A673 (cell line): ENCODE measurements around the gene C2orf80.

ENCODE experiments used
- EZH2 ChIP-seq: fragments of 200-600 bp; sonication (generic); IDR thresholded peaks from 2 replicates; pipeline ENCODE4 v1.6.1; 2017; ENCODE audit warnings: borderline replicate concordance, low read depth, mild to moderate bottlenecking, mixed read lengths, antibody characterized with exemption, low read length; ENCODE audit not compliant: poor library complexity, severe bottlenecking
- TF ChIP-seq, protein P1 (sequence below): fragments of 300-800, 200-600 bp; sonication (generic); conservative IDR thresholded peaks from 2 replicates; pipeline ENCODE4 v1.5.1; 2017; ENCODE audit warnings: low read depth, mild to moderate bottlenecking, antibody characterized with exemption, low read length, moderate library complexity, mixed read lengths

DNA sequence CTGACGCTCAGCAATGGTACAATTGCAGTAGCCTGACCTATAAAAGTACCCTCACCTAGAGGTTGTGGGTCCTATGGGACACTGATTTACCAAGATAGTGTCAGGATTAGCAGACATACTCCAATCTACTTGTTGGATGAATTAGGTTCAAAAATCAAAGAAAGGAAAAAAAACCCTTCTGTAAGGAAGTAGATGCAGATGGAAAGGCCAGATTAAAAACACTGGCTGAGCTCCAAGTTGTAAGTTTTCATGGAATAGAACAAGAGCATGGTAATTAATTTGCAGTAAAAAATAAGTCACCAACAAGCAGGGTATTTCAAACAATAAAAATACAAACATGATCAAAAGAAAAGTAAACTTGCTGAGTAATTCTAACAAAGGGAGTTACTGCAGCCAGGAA is 38.6 kb upstream of the C2orf80 start:
- TF ChIP-seq EZH2, result no peak
- TF ChIP-seq, protein P1, sequence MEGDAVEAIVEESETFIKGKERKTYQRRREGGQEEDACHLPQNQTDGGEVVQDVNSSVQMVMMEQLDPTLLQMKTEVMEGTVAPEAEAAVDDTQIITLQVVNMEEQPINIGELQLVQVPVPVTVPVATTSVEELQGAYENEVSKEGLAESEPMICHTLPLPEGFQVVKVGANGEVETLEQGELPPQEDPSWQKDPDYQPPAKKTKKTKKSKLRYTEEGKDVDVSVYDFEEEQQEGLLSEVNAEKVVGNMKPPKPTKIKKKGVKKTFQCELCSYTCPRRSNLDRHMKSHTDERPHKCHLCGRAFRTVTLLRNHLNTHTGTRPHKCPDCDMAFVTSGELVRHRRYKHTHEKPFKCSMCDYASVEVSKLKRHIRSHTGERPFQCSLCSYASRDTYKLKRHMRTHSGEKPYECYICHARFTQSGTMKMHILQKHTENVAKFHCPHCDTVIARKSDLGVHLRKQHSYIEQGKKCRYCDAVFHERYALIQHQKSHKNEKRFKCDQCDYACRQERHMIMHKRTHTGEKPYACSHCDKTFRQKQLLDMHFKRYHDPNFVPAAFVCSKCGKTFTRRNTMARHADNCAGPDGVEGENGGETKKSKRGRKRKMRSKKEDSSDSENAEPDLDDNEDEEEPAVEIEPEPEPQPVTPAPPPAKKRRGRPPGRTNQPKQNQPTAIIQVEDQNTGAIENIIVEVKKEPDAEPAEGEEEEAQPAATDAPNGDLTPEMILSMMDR, result no peak
